Panc1 (cell line): Measurements from ENCODE around the gene TMPRSS11D. TPM values are rescaled to one million over a fixed set of nuclear protein-coding genes. Genes with fewer than 3 reads are reported as not detected.

Source experiments
- ATAC-seq: fragments of 200-7000 bp; cut with Tn5 transposase; 2 replicates; pipeline ENCODE4 v1.9.1; 2020; ENCODE audit warnings: mild to moderate bottlenecking, moderate library complexity
- BruUV-seq: library from RNA; stranded (reverse); fragments of 400-500 nt; replicated peaks from 2 replicates; lab custom pipeline; 2021; lab: Mats Ljungman, UMichigan
- CTCF ChIA-PET: fragments of 300-600 bp; sonication (Branson Sonifier 250); formaldehyde crosslinking; loops from one replicate; lab custom pipeline; 2022; ENCODE audit warnings: antibody characterized with exemption; lab: Charles Lee
- POLR2A ChIA-PET: fragments of 300-600 bp; sonication (Branson Sonifier 250); formaldehyde crosslinking; loops from one replicate; lab custom pipeline; 2022; ENCODE audit warnings: antibody characterized with exemption; lab: Charles Lee
- DNase-seq: peaks from one replicate; pipeline ENCODE4 v3.0.0-alpha.2; 2010; ENCODE audit warnings: low read depth, low spot score
- H3K27ac ChIP-seq: 2 replicates; pipeline ENCODE4 v1.5.1; 2011; ENCODE audit warnings: mild to moderate bottlenecking, low read length, inconsistent platforms
- H3K27me3 ChIP-seq: fragments of 200-500 bp; sonication (Bioruptor generic); 2 replicates; pipeline ENCODE4 v1.6.0; 2014; ENCODE audit warnings: low read length, inconsistent platforms; ENCODE audit not compliant: control insufficient read depth, insufficient read depth
- H3K36me3 ChIP-seq: fragments of 200-500 bp; sonication (Bioruptor generic); 2 replicates; pipeline ENCODE4 v1.5.1; 2014; ENCODE audit warnings: inconsistent platforms, mild to moderate bottlenecking, low read length, moderate library complexity; ENCODE audit not compliant: control insufficient read depth, insufficient read depth
- H3K4me1 ChIP-seq: 2 replicates; pipeline ENCODE4 v1.5.1; 2011; ENCODE audit warnings: inconsistent platforms, mild to moderate bottlenecking, low read length, moderate library complexity; ENCODE audit not compliant: control insufficient read depth, insufficient read depth
- H3K4me3 ChIP-seq, 2 experiments: 2 replicates each; pipeline ENCODE4 v1.5.1; 2011 to 2012; ENCODE audit warnings: low read depth in 2 of 2, low read length in 2 of 2, mild to moderate bottlenecking in 2 of 2, inconsistent platforms in 1 of 2, moderate library complexity in 1 of 2
- H3K9me3 ChIP-seq: fragments of 200-500 bp; sonication (Bioruptor generic); 2 replicates; pipeline ENCODE4 v1.5.1; 2014; ENCODE audit warnings: low read depth, mild to moderate bottlenecking, inconsistent platforms, low read length, moderate library complexity; ENCODE audit not compliant: control insufficient read depth, insufficient read depth
- POLR2AphosphoS5 ChIP-seq: IDR thresholded peaks from 2 replicates; pipeline ENCODE4 v1.6.1; 2012; ENCODE audit warnings: mild to moderate bottlenecking, low read depth, low read length, moderate library complexity
- SIN3A ChIP-seq: IDR thresholded peaks from 2 replicates; pipeline ENCODE4 v1.6.1; 2012; ENCODE audit warnings: low read depth, mild to moderate bottlenecking, low read length, moderate library complexity, borderline replicate concordance; ENCODE audit not compliant: insufficient read depth
- TCF7L2 ChIP-seq: IDR thresholded peaks from 2 replicates; pipeline ENCODE4 v1.6.1; 2011; ENCODE audit warnings: mild to moderate bottlenecking, low read depth, low read length, inconsistent platforms
- in situ Hi-C: cut with HindIII; loops from 2 replicates; pipeline ENCODE4 v1.10.0; 2016; ENCODE audit warnings: low sequenced_read_pairs, low pct_unique_long_range_greater_than_20kb
- intact Hi-C: fragments of 100-400 bp; cut with micrococcal nuclease; formaldehyde crosslinking; loops from one replicate; pipeline ENCODE4 v1.10.0; 2022; ENCODE audit not compliant: unreplicated experiment
- total RNA-seq: library from RNA; stranded (reverse); gene quantifications from one replicate; pipeline ENCODE4 v1.2.1, GENCODE V29; 2021; ENCODE audit not compliant: unreplicated experiment
- TF ChIP-seq, protein P1 (sequence below): fragments of 450-650 bp; IDR thresholded peaks from 2 replicates; pipeline ENCODE4 v1.5.1; 2017; ENCODE audit warnings: mild to moderate bottlenecking
- TF ChIP-seq, protein P2 (sequence below), 2 experiments: IDR thresholded peaks; 2 replicates each; pipeline ENCODE4 v1.6.1; 2011 to 2012; ENCODE audit warnings: low read depth in 2 of 2, control low read depth in 1 of 2, low read length in 1 of 2, mild to moderate bottlenecking in 1 of 2, moderate library complexity in 1 of 2; ENCODE audit not compliant: insufficient read depth in 1 of 2

TMPRSS11D gene
- total RNA-seq, 1 experiment from 2014 or later, result not detected

DNA sequence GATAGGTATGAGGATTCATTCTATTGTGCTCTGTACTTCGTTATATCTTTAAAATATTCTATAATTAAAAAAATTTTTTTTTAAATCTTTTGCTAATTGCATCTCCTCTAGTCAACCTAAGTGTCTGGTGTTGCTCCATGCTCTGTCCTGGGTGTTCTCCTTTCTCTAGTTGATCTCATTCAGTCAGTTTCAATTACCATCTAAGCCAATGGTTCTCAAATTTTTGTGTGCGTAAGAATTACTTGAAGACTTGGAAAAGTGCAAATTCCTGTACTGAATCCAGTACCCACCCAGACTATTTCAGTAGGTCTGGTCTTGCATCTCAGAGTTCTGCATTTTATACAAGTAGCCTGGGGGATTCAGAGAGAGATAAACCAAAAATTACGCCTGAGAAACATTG lies 6.7 kb downstream of the TMPRSS11D start:
- Histone ChIP-seq H3K4me3 (no peak overlapping the region), H3K9me3 (no peaks in the 10 kb centered on the region), H3K27ac (no peak overlapping the region), H3K4me1 (no peaks in the 10 kb centered on the region), H3K36me3 (no peaks in the 10 kb centered on the region), H3K27me3 (no peaks in the 10 kb centered on the region)
- ChIA-PET POLR2A (no interaction called here), CTCF (no interaction called here)
- TF ChIP-seq, protein P1, sequence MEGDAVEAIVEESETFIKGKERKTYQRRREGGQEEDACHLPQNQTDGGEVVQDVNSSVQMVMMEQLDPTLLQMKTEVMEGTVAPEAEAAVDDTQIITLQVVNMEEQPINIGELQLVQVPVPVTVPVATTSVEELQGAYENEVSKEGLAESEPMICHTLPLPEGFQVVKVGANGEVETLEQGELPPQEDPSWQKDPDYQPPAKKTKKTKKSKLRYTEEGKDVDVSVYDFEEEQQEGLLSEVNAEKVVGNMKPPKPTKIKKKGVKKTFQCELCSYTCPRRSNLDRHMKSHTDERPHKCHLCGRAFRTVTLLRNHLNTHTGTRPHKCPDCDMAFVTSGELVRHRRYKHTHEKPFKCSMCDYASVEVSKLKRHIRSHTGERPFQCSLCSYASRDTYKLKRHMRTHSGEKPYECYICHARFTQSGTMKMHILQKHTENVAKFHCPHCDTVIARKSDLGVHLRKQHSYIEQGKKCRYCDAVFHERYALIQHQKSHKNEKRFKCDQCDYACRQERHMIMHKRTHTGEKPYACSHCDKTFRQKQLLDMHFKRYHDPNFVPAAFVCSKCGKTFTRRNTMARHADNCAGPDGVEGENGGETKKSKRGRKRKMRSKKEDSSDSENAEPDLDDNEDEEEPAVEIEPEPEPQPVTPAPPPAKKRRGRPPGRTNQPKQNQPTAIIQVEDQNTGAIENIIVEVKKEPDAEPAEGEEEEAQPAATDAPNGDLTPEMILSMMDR, result no peak
- no peak for TF ChIP-seq POLR2AphosphoS5
- no peak for TF ChIP-seq SIN3A
- no peak for TF ChIP-seq TCF7L2
- TF ChIP-seq, protein P2, sequence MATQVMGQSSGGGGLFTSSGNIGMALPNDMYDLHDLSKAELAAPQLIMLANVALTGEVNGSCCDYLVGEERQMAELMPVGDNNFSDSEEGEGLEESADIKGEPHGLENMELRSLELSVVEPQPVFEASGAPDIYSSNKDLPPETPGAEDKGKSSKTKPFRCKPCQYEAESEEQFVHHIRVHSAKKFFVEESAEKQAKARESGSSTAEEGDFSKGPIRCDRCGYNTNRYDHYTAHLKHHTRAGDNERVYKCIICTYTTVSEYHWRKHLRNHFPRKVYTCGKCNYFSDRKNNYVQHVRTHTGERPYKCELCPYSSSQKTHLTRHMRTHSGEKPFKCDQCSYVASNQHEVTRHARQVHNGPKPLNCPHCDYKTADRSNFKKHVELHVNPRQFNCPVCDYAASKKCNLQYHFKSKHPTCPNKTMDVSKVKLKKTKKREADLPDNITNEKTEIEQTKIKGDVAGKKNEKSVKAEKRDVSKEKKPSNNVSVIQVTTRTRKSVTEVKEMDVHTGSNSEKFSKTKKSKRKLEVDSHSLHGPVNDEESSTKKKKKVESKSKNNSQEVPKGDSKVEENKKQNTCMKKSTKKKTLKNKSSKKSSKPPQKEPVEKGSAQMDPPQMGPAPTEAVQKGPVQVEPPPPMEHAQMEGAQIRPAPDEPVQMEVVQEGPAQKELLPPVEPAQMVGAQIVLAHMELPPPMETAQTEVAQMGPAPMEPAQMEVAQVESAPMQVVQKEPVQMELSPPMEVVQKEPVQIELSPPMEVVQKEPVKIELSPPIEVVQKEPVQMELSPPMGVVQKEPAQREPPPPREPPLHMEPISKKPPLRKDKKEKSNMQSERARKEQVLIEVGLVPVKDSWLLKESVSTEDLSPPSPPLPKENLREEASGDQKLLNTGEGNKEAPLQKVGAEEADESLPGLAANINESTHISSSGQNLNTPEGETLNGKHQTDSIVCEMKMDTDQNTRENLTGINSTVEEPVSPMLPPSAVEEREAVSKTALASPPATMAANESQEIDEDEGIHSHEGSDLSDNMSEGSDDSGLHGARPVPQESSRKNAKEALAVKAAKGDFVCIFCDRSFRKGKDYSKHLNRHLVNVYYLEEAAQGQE (IDR thresholded peaks at IDR 0.05; ENCODE audit: insufficient read depth in 1 of 2, low read depth in 2 of 2, low read length in 1 of 2), result no peak
- DNase-seq (no peak), ATAC-seq (no peak)
- BruUV-seq, result no TSS peak
- intact Hi-C loops (no loop called here), in situ Hi-C loops (no loop called here)

DNA sequence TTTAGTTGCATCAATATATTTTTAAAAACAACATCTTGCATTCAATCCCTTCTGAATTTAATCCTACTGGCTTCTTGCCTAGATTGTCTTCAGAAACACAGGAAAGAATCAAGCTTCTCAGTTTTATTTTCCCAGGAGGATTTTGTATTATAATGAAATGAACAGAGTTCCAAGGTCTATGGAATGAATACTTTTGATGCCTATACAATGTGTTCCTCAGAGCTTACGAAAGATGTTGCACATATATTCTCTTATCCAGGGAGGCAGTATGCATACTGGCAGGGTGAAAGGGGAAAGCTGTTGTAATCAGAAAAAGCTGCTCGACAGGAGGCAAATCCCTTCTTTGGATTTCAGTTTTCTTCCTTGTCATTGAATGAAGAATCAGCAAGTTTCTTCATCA lies 8.8 kb downstream of the TMPRSS11D start:
- intact Hi-C loops (loop anchor here (5.0 kb wide), 2 partner anchors 37 to 302 kb away; no protein-coding TSS in a partner anchor), in situ Hi-C loops (no loop called here)
- ChIA-PET POLR2A (no interaction called here), CTCF (no interaction called here)
- no TSS peak for BruUV-seq
- no peaks in the 10 kb centered on the region for H3K27me3 ChIP-seq
- no peaks in the 10 kb centered on the region for H3K4me1 ChIP-seq
- TF ChIP-seq SIN3A (no peak), POLR2AphosphoS5 (no peak), TCF7L2 (no peak)
- TF ChIP-seq, protein P2 (IDR thresholded peaks at IDR 0.05; ENCODE audit: insufficient read depth in 1 of 2, low read depth in 2 of 2, low read length in 1 of 2), result no peak
- TF ChIP-seq, protein P1, result no peak
- DNase-seq (no peak), ATAC-seq (no peak)
- H3K9me3 ChIP-seq, result no peaks in the 10 kb centered on the region
- H3K27ac ChIP-seq, result no peak overlapping the region
- H3K4me3 ChIP-seq, result no peak overlapping the region
- no peaks in the 10 kb centered on the region for H3K36me3 ChIP-seq
